Inflammatory macrophage treated with lipopolysaccharide for 4 hours (primary cell): ENCODE results near the gene SLC7A5.
A peak's percentile ranks its signal among the peaks of the same experiment; 100 is the strongest.
"Not testable (repeated sequence)": the region's sequence is repeated elsewhere in the genome, so short reads cannot be mapped to it uniquely, and the experiment has no call there.

ENCODE experiments used
- DNase-seq: peaks from one replicate; pipeline ENCODE4 v3.0.0-alpha.2; 2020

SLC7A5 gene

GRCh38 chr16:87887931-87888330, 18.6 kb upstream of the SLC7A5 start:
- peak; percentile 88 for DNase-seq

GRCh38 chr16:87885371-87885967, 16.2 kb upstream of the SLC7A5 start:
- not testable (repeated sequence) for DNase-seq

DNA sequence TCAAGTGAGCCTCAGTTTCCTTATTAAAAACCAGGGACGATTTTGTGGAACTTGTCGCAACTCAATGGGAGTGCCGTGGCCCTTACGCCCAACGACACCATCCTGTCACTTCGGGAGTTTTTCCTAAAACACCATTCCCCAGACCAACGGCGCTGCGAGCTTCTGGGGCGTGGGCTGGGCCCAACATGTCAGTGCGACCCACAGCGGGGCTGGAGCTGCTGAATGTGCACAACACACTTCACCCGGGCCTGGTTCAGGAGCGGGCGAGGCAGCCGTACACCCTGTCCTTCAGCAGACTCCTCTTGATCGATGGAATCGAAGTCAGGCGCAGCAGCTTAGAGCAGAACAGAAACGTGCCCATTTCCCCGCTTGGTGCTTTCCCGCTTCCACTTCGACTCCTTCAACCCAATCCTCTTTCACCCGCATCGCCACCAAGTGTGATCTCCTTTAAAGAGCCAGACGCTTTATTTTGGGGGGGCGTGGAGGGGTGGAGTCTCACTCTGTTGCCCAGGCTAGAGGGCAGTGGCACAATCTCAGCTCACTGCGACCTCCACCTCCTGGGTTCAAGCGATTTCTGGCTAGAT, 13.2 kb upstream of the SLC7A5 start:
- no peak for DNase-seq

DNA sequence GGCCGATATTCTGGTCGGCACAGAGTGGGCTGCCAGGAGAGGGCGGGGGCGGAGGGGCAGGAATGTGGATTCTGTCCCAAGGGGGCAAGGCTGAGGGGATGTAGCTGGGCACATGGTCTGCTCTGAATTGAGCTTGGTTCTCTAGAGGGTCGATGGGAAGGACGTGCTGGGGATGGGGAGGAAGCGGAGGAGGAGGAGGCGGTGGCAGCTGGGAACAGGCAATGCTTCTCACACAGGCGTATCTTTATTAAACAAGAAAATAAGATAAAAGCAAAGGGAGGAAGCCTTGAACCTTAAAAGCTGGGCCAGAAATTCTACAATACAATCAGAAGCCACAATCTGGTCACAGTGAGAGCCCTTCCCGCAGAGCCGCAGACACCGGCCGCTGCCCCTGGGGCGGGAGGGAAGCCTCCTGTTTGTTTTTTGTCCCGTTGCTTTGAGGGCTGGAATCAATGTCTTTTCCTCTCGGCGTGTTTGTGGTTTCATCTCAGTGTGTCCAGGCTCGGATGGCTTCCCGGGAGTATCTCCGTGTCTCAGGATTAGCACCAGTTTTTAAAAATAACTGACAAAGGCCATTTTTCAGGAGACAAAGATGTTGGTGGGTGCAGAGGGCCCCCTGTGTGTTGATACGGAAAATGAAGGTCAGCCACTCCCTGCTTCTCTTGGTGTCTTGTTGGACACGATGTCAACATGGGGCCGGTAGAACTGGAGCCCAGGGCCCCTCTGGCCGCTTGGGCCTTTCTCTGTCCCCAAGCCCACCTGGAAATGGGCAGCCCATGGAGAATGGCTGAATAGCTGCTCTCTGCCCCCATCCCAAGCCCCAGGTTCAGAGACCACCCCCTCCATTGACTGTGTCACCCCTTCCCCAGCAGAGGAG, 12.3 kb upstream of the SLC7A5 start:
- DNase-seq: no peak

DNA sequence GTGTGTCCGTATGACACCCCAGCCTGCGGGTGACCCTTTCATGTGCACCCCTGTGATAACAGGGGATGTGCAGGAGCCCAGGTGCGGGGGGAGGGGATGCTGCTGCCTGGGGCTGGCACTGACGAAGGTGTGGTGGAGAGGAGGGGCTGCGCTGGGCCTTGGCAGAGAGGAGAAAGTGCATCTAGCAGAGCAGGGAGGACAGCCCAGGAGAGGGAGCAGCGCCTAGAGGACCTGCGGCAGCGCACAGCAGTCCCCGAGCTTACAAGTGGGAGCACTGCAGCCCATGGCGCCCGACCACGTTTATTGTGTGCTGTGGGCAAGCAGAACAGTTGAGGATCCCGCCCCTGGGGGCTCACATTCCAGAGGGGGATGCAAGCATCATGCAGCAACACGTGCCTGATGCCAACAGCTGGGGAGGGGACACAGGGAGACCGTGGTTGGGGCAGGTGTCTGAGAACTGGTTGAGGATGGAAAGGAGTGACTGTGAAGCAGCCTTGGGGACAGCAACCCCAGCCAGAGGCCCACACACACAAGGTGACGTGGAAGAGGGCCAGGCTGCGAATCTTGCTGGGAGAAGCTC, 10.9 kb upstream of the SLC7A5 start:
- no peak for DNase-seq

GRCh38 chr16:87879411-87880013, 10.2 kb upstream of the SLC7A5 start:
- not testable (repeated sequence) for DNase-seq

- DNase-seq: no peak
These were observed 9.4 kb upstream of the SLC7A5 start for GRCh38 chr16:87878704-87879103.

GRCh38 chr16:87877942-87878507, 8.7 kb upstream of the SLC7A5 start:
- DNase-seq: peak; percentile 32

DNA sequence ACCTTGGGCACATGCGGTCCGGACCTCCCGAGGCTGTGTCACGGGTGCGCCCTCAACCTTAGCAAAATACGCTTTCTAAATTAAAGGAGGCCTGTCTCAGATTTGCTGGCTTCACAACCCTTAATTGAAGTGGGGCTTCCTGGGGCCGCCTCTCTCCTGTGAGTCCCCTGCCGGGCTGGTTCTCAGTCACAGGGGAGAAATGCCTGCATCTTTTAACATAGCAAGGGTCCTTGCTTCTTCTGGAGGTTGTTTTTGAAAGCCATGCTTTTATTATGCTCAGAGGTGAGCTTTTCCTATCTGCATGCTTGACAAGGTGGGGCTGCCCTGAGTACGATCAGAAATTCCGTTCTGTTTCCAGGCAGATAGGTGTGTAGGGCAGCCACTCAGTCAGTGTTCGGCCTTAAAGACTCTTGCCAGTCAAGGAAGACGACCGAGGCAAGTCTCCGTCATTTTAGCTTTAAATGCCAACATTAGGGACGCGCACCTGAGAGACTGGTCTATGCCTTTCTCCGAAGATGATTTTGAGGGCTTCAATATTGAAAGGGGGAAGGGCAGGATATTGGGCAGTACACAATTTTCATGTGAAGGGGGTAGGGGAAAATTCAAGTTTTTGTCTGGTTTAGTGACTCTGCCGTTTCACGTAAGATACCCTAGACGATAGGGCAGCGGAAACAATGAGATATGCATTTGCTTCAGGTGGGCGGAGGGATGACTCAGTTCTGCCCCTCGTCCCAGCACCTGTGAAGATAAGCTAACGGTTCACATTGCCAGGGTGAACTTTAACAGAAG, 5.5 kb upstream of the SLC7A5 start:
- DNase-seq: no peak

DNA sequence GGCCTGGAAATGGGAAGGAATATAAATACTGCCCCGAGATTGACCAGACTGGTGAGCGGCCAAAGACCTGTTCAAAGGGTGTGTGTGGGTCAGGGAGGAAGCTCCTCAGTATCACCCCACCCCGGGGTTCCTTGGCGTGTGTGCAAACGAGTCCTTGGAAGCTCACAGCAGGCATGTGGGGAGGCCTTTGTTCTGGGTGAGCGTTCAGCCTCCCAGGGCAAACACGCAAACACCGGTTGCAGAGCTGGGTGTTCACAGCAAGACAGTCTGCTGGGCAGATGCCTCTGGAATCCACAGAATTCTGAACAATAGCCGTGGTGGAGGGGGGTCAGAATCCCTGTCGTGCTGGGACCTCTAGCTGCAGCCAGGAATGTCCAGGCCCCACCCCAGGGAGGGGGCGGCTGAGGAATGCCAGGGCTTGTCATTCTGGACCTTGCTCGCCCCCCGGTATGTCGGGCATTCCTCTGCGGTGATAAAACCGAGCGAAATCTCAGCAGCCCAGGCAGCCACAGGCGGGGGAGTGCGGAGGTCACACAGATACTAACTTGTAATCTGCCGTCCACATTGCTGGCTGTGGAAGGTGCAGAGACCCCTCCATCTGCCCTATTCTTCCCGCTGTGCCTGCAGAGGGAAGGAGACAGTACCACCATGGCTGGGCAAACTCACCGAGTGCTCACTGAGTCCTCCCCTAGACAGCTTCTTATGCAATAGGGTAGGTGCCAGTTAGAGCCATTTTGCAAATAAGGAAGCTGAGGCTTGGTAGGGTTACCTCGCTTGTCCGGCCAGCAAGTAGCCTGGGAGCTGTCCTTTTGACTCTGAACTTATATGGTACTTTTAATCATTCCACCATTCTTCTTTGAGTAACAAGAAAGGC, 1.3 kb upstream of the SLC7A5 start:
- DNase-seq: peak; percentile 63

DNA sequence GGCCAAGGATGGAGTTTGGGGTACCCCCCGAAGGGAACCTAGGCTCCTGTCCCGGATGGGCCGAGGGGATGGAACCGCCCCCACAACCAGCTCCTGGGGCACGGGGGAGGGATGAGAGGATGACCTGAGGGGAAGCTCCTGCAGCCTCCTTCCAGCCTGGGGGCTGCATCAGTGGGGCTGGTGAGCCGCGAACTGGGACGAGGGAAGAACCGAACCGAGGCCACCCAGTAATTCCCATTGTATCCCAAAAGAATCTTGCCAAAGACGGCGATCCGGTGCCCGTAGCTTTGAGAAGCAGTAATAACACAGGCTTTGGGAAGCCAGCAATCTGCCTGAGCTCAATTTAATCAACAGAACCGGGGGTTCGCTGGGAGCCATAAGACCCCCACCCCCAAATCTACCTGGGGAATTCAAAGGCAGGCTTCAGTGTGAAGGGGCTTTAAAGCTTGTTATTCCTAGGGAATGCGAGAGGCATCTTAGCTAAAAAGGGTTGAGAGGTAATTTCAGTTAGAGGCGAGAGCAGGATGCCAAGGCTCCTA, 641 bp upstream of the SLC7A5 start:
- not testable (repeated sequence) for DNase-seq

DNA sequence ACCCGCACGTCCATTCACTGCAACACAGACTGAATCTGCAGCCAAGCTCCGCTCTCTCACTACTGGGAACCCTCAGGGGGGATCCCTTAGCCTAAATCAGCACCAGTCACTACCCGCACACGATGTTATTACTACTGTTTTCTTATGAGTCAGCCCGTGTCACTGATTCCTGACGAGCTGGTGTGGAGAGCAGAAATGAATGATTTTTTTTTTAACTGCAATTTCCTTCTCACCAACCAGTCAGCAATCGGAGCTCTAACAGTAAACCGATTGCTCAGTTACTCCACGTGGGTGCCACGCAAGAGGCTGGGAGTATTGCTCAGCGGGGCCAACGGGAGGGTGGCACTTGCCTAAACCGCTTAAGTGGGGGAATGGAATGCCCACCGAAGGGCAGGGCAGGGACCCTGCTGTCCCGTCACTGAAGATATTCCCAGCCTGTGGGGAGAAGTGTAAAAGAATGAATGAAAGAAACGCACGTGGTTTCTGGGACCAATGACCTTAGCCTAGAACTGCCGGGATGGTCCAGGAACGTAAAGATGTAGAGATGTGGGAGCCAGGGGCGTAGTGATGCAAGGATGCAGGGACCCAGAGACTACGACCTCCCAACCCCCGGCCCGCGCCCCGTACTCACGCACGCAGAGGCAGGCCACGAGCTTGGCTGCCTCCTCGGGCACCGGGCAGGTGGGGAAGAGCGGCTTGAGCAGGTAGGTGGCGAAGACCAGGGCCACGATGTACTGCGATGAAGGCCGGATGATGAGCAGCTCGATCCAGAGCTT, 865 bp downstream of the SLC7A5 start:
- peak; percentile 94 for DNase-seq

GRCh38 chr16:87865902-87866555, 3.3 kb downstream of the SLC7A5 start:
- peak; percentile 40 for DNase-seq

DNA sequence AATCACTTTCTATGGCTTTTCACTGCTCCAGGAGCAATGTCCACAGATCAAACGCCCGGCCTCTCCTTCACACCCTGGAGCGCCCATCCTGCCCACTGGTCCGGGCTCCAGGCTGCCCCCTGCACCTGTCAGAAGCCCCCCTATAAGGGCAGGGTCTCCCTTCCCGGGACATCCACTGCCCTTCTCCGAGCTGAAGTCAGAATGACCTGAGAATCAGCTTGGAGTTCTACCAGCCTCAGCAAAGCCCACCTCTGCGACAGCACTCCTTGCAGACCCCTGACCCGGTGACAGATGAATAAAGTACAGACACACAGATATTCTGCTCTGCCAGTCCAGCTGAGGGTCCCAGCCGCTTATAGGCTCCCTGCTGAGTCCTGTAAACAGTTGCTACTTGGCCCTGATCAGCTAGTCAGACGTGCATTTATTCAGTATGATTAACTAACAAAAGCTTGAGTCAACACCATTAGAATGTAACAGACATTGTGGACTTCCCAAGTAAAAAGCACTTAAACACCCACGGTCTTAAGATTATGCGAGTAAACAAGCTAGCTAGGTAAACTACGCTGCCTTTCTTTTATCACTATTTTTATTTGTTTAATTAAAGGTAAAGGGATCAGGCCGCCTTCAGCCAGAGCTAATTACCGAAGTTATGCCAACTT, 4.8 kb downstream of the SLC7A5 start:
- no peak for DNase-seq

- not testable (repeated sequence) for DNase-seq
These were observed 6.0 kb downstream of the SLC7A5 start for GRCh38 chr16:87863327-87863635.

- DNase-seq: not testable (repeated sequence)
These were observed 6.5 kb downstream of the SLC7A5 start for GRCh38 chr16:87862597-87863326.

GRCh38 chr16:87861300-87862099, 7.8 kb downstream of the SLC7A5 start:
- DNase-seq: not testable (repeated sequence)
